Ovary (tissue), 9 donors: ENCODE data around the gene CTAGE1. TPM values are rescaled to one million over a fixed set of nuclear protein-coding genes. Genes with fewer than 3 reads are reported as not detected.

Experiments
- DNase-seq, 5 donors: peaks; one replicate each; pipeline ENCODE4 v3.0.0-alpha.2; 2019 to 2020
- H3K27ac ChIP-seq, 2 donors: fragments of 200-600 bp; one replicate each; pipeline versions ENCODE4 v1.5.1 to v1.8.0; 2019 to 2022
- H3K27me3 ChIP-seq: fragments of 200-600 bp; one replicate; pipeline ENCODE4 v1.8.0; 2022
- H3K36me3 ChIP-seq: fragments of 200-600 bp; sonication (generic); one replicate; pipeline ENCODE4 v1.5.1; 2019
- H3K4me1 ChIP-seq: one replicate; pipeline ENCODE4 v1.8.1; 2013; ENCODE audit warnings: mild to moderate bottlenecking, moderate library complexity; ENCODE audit not compliant: insufficient read depth
- H3K4me3 ChIP-seq: fragments of 200-600 bp; sonication (generic); one replicate; pipeline ENCODE4 v1.5.1; 2017
- H3K9me3 ChIP-seq, 2 donors: fragments of 200-600 bp in 1 of 2; sonication (generic) in 1 of 2; one replicate each; pipeline versions ENCODE4 v1.5.1 to v1.8.1; 2013 to 2019; ENCODE audit warnings: mild to moderate bottlenecking in 1 of 2, moderate library complexity in 1 of 2
- CTCF ChIP-seq, 3 donors: fragments of 450-650 bp in 2 of 3; fragments of 200-600 bp in 1 of 3; IDR thresholded peaks; one replicate each; pipeline versions ENCODE4 v1.5.1 to v1.8.0; 2016 to 2022; ENCODE audit warnings: antibody characterized with exemption in 3 of 3, mild to moderate bottlenecking in 1 of 3
- EP300 ChIP-seq: sonication (generic); formaldehyde crosslinking; IDR thresholded peaks from one replicate; pipeline ENCODE4 v1.6.1; 2017; ENCODE audit warnings: antibody characterized with exemption
- POLR2A ChIP-seq: fragments of 450-650 bp; IDR thresholded peaks from one replicate; pipeline ENCODE4 v1.6.1; 2017; ENCODE audit warnings: antibody characterized with exemption, mild to moderate bottlenecking, moderate library complexity
- WGBS, 3 donors: extraction: QIAGEN DNeasy Blood & Tissue Kit in 1 of 3; methylation state at CpG; one replicate each; pipeline versions ENCODE4 v1.1.5 to v1.1.7; 2013 to 2017; 5-methylcytosine and 5-hydroxymethylcytosine counted together
- intact Hi-C, 4 donors: fragments of 100-400 bp; cut with DNase I; formaldehyde crosslinking; loops; one replicate each; pipeline versions ENCODE4 v1.11.0 to v1.15.1; 2022 to 2023
- polyA plus RNA-seq, 2 donors: library from polyadenylated mRNA; stranded (reverse); fragments of 200-250 nt in 1 of 2; fragments of 350-450 nt in 1 of 2; fragmentation: Illumina TruSeq in 1 of 2; extraction: RNeasy Lipid Tissue Mini Kit (QIAGEN cat#74804) in 1 of 2; gene quantifications; one replicate each; pipeline ENCODE4 v1.2.3, GENCODE V29; 2013 to 2014
- total RNA-seq, 7 donors: library from RNA; depleted of rRNA in 2 of 7; stranded (reverse); fragments of >200 nt in 2 of 7; fragmentation: NEBNext Ultra II Directional in 3 of 7; extraction: Animal tissue kit (Norgen Biotek cat#: 25700) in 3 of 7; gene quantifications; one replicate each; pipeline versions ENCODE4 v1.1.0 to v1.2.4, GENCODE V29; 2016 to 2023
- donor health status: DM: no; HTN: no; CAD: no; lungs with moderate emphysema.
- donor health status: DM: no; HTN: no; CAD: no.
- donor health status: Bipolar disorder and iron deficiency.
- donor health status: DM: yes; HTN: yes; CAD: no.
- donor health status: DM: no; HTN: no; CAD: no.
- donor health status: DM: yes; HTN: yes; CAD: no.

CTAGE1 gene
- total and polyA plus RNA-seq, 9 donors, result not detected

GRCh38 chr18:22432657-22433137 lies 15.0 kb upstream of the CTAGE1 start:
- H3K9me3 ChIP-seq, result no peaks in the 10 kb centered on the region
- intact Hi-C loops, result loop anchor here in 1 of 4 donors (10.0 kb wide), 1 partner anchor 78 kb away; no protein-coding TSS in a partner anchor
- peaks cover 1% of the 10 kb centered on the region for H3K4me1 ChIP-seq
- H3K4me3 ChIP-seq, result no peak overlapping the region
- H3K27me3 ChIP-seq, result no peaks in the 10 kb centered on the region
- H3K36me3 ChIP-seq, result no peaks in the 10 kb centered on the region
- TF ChIP-seq EP300 (no peak), POLR2A (no peak), CTCF (IDR thresholded peaks at IDR 0.05) (no peak)
- H3K27ac ChIP-seq, result no peak overlapping the region
- peak; percentile 67 to 84 (median 80) for DNase-seq
- 12 to 18% (median 14%) methylated on average over 13 of the region's 13 CpGs for WGBS, 3 donors

GRCh38 chr18:22429564-22429963 lies 11.8 kb upstream of the CTAGE1 start:
- H3K9me3 ChIP-seq, result no peaks in the 10 kb centered on the region
- intact Hi-C loops, result loop anchor here in 1 of 4 donors (10.0 kb wide), 1 partner anchor 255 kb away; no protein-coding TSS in a partner anchor
- no peak overlapping the region for H3K27ac ChIP-seq
- no peaks in the 10 kb centered on the region for H3K36me3 ChIP-seq
- H3K4me3 ChIP-seq, result no peak overlapping the region
- DNase-seq, result no peak
- no peak for TF ChIP-seq CTCF (IDR thresholded peaks at IDR 0.05)
- no peak for TF ChIP-seq EP300
- no peak for TF ChIP-seq POLR2A
- H3K27me3 ChIP-seq, result no peaks in the 10 kb centered on the region
- peaks cover 1% of the 10 kb centered on the region for H3K4me1 ChIP-seq
- WGBS, 3 donors, result 96 to 97% (median 97%) methylated on average over 3 of the region's 3 CpGs

- H3K9me3 ChIP-seq, result no peaks in the 10 kb centered on the region
- WGBS, 3 donors, result 86 to 92% (median 91%) methylated on average over 4 of the region's 4 CpGs
- no peak overlapping the region for H3K4me3 ChIP-seq
- DNase-seq, result no peak
- H3K27ac ChIP-seq, result no peak overlapping the region
- TF ChIP-seq POLR2A, result no peak
- no peak for TF ChIP-seq EP300
- no peak for TF ChIP-seq CTCF (IDR thresholded peaks at IDR 0.05)
- H3K4me1 ChIP-seq, result peaks cover 1% of the 10 kb centered on the region
- no peaks in the 10 kb centered on the region for H3K27me3 ChIP-seq
- H3K36me3 ChIP-seq, result no peaks in the 10 kb centered on the region
- intact Hi-C loops, result loop anchor here in 1 of 4 donors (10.0 kb wide), 1 partner anchor 254 kb away; no protein-coding TSS in a partner anchor
Measured at GRCh38 chr18:22428672-22429071, 11.0 kb upstream of the CTAGE1 start.

- no peaks in the 10 kb centered on the region for H3K9me3 ChIP-seq
- DNase-seq, result no peak
- 76 to 84% (median 79%) methylated on average over 7 of the region's 7 CpGs for WGBS, 3 donors
- H3K4me3 ChIP-seq, result no peak overlapping the region
- no peak overlapping the region for H3K27ac ChIP-seq
- intact Hi-C loops, result loop anchor here in 1 of 4 donors (10.0 kb wide), 1 partner anchor 253 kb away; no protein-coding TSS in a partner anchor
- peaks cover 1% of the 10 kb centered on the region for H3K4me1 ChIP-seq
- no peak for TF ChIP-seq CTCF (IDR thresholded peaks at IDR 0.05)
- TF ChIP-seq EP300, result no peak
- no peak for TF ChIP-seq POLR2A
- no peaks in the 10 kb centered on the region for H3K27me3 ChIP-seq
- no peaks in the 10 kb centered on the region for H3K36me3 ChIP-seq
Measured at GRCh38 chr18:22427822-22428549, 10.3 kb upstream of the CTAGE1 start.
